ENCODE measurements around the gene LIN52.

The LIN52 gene

GRCh38 chr14:74249433-74250375 is 164.9 kb downstream of the LIN52 start:
- Histone ChIP-seq H3K27me3 (replicated peaks; ENCODE audit: control insufficient read depth, insufficient read depth, low read length) (peaks cover 47% of the 10 kb centered on the region), H3K36me3 (ENCODE audit: control insufficient read depth, insufficient read depth, low read length, severe bottlenecking) (no peaks in the 10 kb centered on the region), H3K9ac (ENCODE audit: low read length) (no peak overlapping the region), H3K4me3 (ENCODE audit: low read length) (no peak overlapping the region), H3K9me3 (ENCODE audit: control insufficient read depth, low read length) (no peaks in the 10 kb centered on the region), H3K4me1 (ENCODE audit: control insufficient read depth, insufficient read depth, low read length) (peaks cover 3% of the 10 kb centered on the region)
- DNase-seq (ENCODE audit: low read depth): no peak

All from adipocyte (in vitro differentiated cells).